Prostate gland (tissue), 2 donors: ENCODE data around the gene CAPZB. TPM values are rescaled to one million over a fixed set of nuclear protein-coding genes. Genes with fewer than 3 reads are reported as not detected.

Experiments used
- DNase-seq: peaks from one replicate; pipeline ENCODE4 v3.0.0-alpha.2; 2019; ENCODE audit warnings: low spot score
- H3K27ac ChIP-seq, 2 donors: fragments of 200-600 bp; sonication (generic); 2 replicates each; pipeline ENCODE4 v1.5.1; 2017 to 2019
- H3K27me3 ChIP-seq: fragments of 200-600 bp; sonication (generic); replicated peaks from 2 replicates; pipeline ENCODE4 v1.5.1; 2019; ENCODE audit not compliant: insufficient read depth
- H3K36me3 ChIP-seq, 2 donors: fragments of 200-600 bp; sonication (generic); 1 replicate in 1 of 2; 2 replicates in 1 of 2; pipeline versions ENCODE4 v1.5.1 to v1.8.1; 2017 to 2019
- H3K4me1 ChIP-seq: fragments of 200-600 bp; sonication (generic); replicated peaks from 2 replicates; pipeline ENCODE4 v1.5.1; 2019
- H3K4me3 ChIP-seq, 2 donors: fragments of 200-600 bp; sonication (generic); 2 replicates each; pipeline ENCODE4 v1.5.1; 2017 to 2019
- H3K9me3 ChIP-seq: fragments of 200-600 bp; sonication (generic); 2 replicates; pipeline ENCODE4 v1.5.1; 2017
- POLR2A ChIP-seq: fragments of 450-650 bp; IDR thresholded peaks from one replicate; pipeline ENCODE4 v1.6.1; 2016; ENCODE audit warnings: antibody characterized with exemption, mild to moderate bottlenecking
- POLR2AphosphoS5 ChIP-seq: sonication (generic); formaldehyde crosslinking; IDR thresholded peaks from one replicate; pipeline ENCODE4 v1.6.1; 2017; ENCODE audit warnings: antibody characterized with exemption
- WGBS: methylation state at CpG from one replicate; pipeline ENCODE4 v1.1.5; 2018; 5-methylcytosine and 5-hydroxymethylcytosine counted together
- intact Hi-C: fragments of 100-400 bp; cut with DNase I; formaldehyde crosslinking; loops from one replicate; pipeline ENCODE4 v1.14.2; 2022
- total RNA-seq, 2 donors: library from RNA; depleted of rRNA; stranded (reverse); fragments of >200 nt; gene quantifications; one replicate each; pipeline ENCODE4 v1.1.0, GENCODE V29; 2016
- TF ChIP-seq, protein P1 (sequence below), 4 experiments: fragments of 200-600 bp in 2 of 4; fragments of 450-650 bp in 2 of 4; sonication (generic) in 2 of 4; IDR thresholded peaks; 1 replicate in 3 of 4; 2 replicates in 1 of 4; pipeline ENCODE4 v1.5.1; 2016 to 2019; ENCODE audit warnings: antibody characterized with exemption in 4 of 4, mild to moderate bottlenecking in 2 of 4, moderate library complexity in 2 of 4

CAPZB gene
- 100 to 1,000 TPM; 139 to 150 TPM for total RNA-seq

DNA sequence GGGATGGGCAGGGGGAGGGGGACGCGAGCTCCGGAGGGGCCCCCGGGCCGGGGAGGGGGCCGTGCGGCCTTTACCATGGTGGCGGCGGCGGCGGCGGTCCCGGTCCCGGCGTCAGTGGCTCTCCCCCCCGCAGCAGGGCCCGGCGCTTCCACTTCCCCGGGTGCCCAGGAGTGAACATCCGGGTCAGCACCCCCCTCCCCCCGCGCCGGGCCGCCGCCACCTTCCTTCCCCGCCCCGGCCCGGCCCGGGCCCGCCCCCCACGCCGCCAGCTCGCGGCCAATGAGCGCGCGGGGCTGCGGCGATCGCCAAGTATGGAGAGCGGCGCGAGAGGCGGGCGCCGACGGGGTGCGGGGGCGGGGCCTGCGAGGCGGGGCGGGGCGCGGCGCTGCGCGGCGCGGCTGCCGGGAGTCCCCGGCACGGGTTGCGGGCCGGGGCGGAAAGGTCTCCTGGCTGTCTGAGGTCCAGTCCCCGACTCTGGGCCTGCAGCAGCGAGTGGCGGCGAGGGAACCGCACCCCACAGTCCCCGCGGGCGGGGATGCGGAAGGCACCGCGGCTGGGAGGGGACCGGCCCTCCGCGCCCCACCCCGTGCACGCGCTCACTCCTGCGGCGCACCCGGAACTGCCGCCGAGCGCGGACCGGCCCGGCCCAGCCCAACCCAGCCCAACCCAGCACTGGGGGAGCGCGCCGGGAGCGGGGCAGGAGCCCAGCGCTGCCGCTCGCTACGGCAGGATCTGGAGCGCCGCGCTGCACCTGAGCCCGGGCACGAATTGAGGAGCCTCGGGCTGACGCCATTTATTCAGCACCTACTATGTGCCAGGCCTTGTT lies at the start of gene CAPZB:
CAPZB (minus strand) TSS at position 178 of the 826 bp plus-strand sequence; CDS start at position 77, 101 bp downstream.
- intact Hi-C loops = loop anchor here (2.0 to 10.0 kb wide), 5 partner anchors 47 to 159 kb away; partner anchors contain the start of gene NBL1
- Histone ChIP-seq H3K4me3 (peak within 1 kb of the TSS; percentile 95 to 100), H3K9me3 (no peaks in the 10 kb centered on the region), H3K27ac (peak within 1 kb of the TSS; percentile 100), H3K27me3 (no peaks in the 10 kb centered on the region), H3K36me3 (no peaks in the 10 kb centered on the region), H3K4me1 (peaks cover 39% of the 10 kb centered on the region)
- TF ChIP-seq POLR2AphosphoS5 = peak; percentile 45
- TF ChIP-seq, protein P1, sequence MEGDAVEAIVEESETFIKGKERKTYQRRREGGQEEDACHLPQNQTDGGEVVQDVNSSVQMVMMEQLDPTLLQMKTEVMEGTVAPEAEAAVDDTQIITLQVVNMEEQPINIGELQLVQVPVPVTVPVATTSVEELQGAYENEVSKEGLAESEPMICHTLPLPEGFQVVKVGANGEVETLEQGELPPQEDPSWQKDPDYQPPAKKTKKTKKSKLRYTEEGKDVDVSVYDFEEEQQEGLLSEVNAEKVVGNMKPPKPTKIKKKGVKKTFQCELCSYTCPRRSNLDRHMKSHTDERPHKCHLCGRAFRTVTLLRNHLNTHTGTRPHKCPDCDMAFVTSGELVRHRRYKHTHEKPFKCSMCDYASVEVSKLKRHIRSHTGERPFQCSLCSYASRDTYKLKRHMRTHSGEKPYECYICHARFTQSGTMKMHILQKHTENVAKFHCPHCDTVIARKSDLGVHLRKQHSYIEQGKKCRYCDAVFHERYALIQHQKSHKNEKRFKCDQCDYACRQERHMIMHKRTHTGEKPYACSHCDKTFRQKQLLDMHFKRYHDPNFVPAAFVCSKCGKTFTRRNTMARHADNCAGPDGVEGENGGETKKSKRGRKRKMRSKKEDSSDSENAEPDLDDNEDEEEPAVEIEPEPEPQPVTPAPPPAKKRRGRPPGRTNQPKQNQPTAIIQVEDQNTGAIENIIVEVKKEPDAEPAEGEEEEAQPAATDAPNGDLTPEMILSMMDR (IDR thresholded peaks at IDR 0.05) = peak in 1 of 4 experiments; percentile 19
- peak; percentile 93 for TF ChIP-seq POLR2A
- WGBS = 0% methylated on average over 26 of the region's 106 CpGs
- peak; percentile 93 for DNase-seq

DNA sequence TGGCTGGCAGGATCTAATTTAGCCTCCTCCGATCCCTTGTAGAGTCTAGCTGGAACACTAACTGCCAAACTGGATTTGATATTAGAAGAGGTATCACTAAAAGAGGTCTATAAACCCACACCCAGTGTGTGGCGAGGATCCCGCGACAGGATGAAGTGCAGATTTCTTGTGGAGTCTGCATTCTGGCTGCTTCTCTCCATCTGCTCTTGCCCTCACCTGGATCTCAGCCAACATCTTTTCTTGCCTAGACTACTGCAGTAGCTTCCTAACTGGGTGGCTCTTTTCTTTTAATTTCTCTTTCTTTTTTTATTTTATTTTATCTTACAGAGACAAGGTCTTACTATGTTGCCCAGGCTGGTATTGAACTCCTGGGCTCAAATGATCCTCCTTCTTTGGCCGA lies 48.9 kb upstream of the CAPZB start:
- no peak for DNase-seq
- WGBS = 89% methylated on average over 5 of the region's 5 CpGs
- TF ChIP-seq POLR2AphosphoS5 (no peak), POLR2A (no peak)
- TF ChIP-seq, protein P1 (IDR thresholded peaks at IDR 0.05) = no peak
- H3K27ac ChIP-seq = no peak overlapping the region
- H3K36me3 ChIP-seq = no peaks in the 10 kb centered on the region
- H3K9me3 ChIP-seq = no peaks in the 10 kb centered on the region
- no peaks in the 10 kb centered on the region for H3K27me3 ChIP-seq
- intact Hi-C loops = no loop called here
- no peak overlapping the region for H3K4me3 ChIP-seq
- H3K4me1 ChIP-seq = no peaks in the 10 kb centered on the region

DNA sequence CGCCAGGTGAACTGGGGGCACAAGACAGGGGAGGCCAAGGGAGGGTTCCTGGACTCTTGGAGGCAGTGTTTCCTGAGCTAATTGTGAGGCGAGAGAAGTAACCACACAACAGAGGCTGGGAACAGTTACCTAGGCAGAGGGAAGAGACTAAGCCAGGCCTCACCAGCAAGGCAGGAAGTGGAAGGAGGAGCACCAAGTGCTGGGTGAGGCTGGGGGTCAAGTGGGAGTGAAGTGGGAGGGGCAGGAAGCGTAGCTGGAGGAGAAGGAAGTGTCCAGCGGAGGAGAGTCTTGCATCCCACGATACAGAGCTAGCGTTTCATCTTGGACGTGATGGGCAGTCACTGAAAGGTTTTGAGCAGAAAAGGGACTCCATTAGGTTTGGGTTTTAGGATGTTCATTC lies 48.3 kb upstream of the CAPZB start:
- H3K27ac ChIP-seq = no peak overlapping the region
- DNase-seq = no peak
- no peaks in the 10 kb centered on the region for H3K36me3 ChIP-seq
- no peaks in the 10 kb centered on the region for H3K9me3 ChIP-seq
- no peaks in the 10 kb centered on the region for H3K4me1 ChIP-seq
- no peaks in the 10 kb centered on the region for H3K27me3 ChIP-seq
- intact Hi-C loops = no loop called here
- 93% methylated on average over 7 of the region's 7 CpGs for WGBS
- H3K4me3 ChIP-seq = no peak overlapping the region
- TF ChIP-seq POLR2A = no peak
- no peak for TF ChIP-seq POLR2AphosphoS5
- TF ChIP-seq, protein P1 (IDR thresholded peaks at IDR 0.05) = no peak

DNA sequence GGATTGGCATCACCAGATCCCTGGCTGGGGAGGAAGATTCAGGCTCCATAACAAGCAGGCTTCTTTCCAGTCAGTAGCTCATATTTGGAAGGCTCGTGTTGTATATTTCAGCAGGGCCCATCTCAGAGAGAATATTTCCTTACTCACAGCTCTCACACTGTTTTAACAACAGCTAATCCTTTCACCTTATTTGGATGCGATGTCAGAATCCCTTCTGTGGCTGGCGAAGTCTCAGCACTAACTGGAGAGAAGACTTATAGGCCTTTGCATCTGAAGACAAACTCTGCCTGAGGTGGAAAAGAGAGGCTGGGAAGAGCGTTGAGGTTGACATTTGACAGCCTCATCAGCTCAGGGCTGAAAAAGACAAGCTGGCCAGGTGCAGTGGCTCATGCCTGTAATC lies 47.2 kb upstream of the CAPZB start:
- Histone ChIP-seq H3K9me3 (no peaks in the 10 kb centered on the region), H3K27me3 (no peaks in the 10 kb centered on the region), H3K36me3 (no peaks in the 10 kb centered on the region), H3K4me1 (no peaks in the 10 kb centered on the region), H3K27ac (peak overlapping the region; percentile 15 to 27), H3K4me3 (no peak overlapping the region)
- intact Hi-C loops = no loop called here
- 79% methylated on average over 4 of the region's 4 CpGs for WGBS
- DNase-seq = no peak
- TF ChIP-seq POLR2AphosphoS5 = peak; percentile 25
- no peak for TF ChIP-seq POLR2A
- TF ChIP-seq, protein P1 (IDR thresholded peaks at IDR 0.05) = no peak

DNA sequence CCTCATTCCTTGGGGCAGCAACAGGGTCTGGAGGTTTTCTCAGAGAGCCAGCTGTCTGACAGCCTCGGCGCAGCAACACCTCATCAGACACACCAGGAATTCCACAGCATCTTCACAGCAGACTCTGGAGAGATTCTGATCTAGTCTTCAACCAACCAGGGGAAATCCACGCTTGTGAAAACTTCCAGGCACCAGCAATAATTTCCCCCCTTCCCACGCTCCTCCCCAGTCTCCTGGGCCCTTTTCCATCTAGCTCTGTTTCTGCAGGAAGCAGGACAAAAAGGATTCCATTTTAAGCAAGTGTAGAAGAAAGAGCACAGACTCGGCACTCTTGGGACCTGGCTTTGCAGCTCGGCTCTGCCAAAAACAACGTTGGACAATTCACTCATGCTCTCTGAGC lies 44.3 kb upstream of the CAPZB start:
- WGBS = 44% methylated on average over 7 of the region's 7 CpGs
- no peak overlapping the region for H3K4me3 ChIP-seq
- intact Hi-C loops = no loop called here
- H3K4me1 ChIP-seq = no peaks in the 10 kb centered on the region
- no peaks in the 10 kb centered on the region for H3K36me3 ChIP-seq
- no peaks in the 10 kb centered on the region for H3K9me3 ChIP-seq
- no peaks in the 10 kb centered on the region for H3K27me3 ChIP-seq
- no peak for DNase-seq
- H3K27ac ChIP-seq = no peak overlapping the region
- no peak for TF ChIP-seq POLR2AphosphoS5
- TF ChIP-seq POLR2A = no peak
- TF ChIP-seq, protein P1 (IDR thresholded peaks at IDR 0.05) = no peak
